GM10266 (cell line): ENCODE measurements around the gene ZBED6.

ENCODE experiments used
- DNase-seq: peaks from one replicate; pipeline ENCODE4 v3.0.0; 2012; ENCODE audit errors: extremely low spot score
- CTCF ChIP-seq: IDR thresholded peaks from 2 replicates; pipeline ENCODE4 v1.5.1; 2012; ENCODE audit warnings: mild to moderate bottlenecking, low read depth; ENCODE audit not compliant: control insufficient read depth, insufficient read depth; ENCODE audit errors: missing control alignments

The ZBED6 gene

DNA sequence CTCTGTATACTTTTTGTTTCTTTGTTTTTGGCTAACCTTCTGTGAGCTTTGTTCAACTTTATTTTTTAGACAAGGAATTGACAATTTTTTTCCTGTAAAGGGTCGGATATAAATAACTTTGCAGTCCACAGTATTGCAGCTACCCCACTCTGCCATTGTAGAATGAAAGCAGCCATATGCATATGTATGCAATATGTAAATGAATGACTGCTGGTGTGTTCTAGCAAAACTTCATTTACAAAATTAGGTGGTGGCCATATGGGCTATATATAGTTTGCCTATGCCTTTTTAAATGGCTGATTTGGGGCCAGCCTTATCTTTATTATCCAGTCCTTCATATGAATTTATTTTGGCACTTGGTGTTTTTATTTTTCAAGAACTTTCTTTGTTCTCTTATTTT, 48.0 kb downstream of the ZBED6 start:
- DNase-seq = no peak
- no peak for TF ChIP-seq CTCF
